ENCODE data around the gene NCOA3. TPM values are rescaled to one million over a fixed set of nuclear protein-coding genes. Genes with fewer than 3 reads are reported as not detected.

NCOA3 gene
- total and polyA plus RNA-seq, 2 experiments from 2014 or later, result 6.7 to 16.2 TPM

DNA sequence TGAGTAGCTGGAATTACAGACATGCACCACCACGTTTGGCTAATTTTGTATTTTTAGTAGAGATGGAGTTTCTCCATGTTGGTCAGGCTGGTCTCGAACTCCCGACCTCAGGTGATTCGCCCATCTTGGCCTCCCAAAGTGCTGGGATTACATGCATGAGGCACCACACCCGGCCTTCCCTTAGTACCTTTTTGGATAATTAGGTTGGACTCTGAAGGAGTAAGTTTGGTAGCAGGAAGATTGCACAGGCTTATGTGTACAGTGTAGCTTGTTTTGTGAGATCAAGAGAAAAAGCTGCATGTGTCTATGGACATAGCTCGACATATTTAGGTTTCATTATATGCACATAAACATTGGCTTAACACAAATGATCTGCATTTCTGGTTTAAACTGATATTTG is 116.8 kb downstream of the NCOA3 start:
- H3K4me1 ChIP-seq (ENCODE audit: low read depth), result no peaks in the 10 kb centered on the region

DNA sequence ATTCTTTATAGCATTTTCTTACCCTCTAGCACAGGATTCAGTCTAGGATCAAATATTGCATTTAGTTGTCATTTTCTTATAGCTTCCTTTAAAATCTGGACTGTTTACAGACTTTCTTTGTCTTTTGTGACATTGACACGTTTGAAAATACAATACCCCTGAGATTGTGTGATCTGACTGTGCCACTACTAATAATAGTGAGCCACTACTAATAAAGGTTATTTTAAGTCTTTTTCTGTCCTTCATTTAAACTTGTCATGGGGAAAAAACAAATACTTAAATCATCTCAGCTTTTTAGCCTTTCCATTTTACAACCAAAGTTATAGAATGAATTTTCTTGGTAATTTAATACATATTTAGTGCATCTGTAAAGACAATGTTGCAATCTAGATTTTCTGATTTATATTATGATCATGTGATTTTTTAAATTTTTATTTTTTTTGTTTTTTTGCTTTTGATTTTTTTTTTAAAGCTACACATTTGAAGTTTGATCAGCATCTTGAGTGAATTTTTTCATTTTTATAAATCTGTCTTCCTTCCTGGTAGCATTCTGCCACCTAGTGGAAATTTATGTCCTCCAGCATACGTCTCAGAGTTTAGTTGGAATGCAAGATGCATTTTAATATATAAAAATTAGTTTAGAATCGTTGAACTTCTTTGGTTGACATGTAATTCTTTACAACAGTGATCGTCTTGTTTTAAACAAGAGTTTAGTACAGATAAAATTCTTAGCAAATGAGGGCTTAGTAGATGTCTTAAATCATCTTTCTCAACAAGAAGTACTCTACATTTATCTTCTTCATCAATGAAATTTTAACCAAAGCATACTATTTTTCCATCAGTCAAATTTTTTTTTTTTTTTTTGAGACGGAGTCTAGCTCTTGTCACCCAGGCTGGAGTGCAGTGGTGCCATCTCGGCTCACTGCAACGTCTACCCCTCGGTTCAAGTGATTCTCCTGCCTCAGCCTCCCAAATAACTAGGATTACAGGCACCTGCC is 119.4 kb downstream of the NCOA3 start:
- peak; percentile 58 to 82 for DNase-seq (ENCODE audit: low read depth in 1 of 2, low spot score in 1 of 2)
- Histone ChIP-seq H3K36me3 (peaks cover 4% of the 10 kb centered on the region), H3K27me3 (no peaks in the 10 kb centered on the region), H3K4me3 (no peak overlapping the region), H3K27ac (no peak overlapping the region), H3K9me3 (ENCODE audit: low read depth) (no peaks in the 10 kb centered on the region), H3K4me1 (ENCODE audit: low read depth) (no peaks in the 10 kb centered on the region)
- TF ChIP-seq, protein P1, sequence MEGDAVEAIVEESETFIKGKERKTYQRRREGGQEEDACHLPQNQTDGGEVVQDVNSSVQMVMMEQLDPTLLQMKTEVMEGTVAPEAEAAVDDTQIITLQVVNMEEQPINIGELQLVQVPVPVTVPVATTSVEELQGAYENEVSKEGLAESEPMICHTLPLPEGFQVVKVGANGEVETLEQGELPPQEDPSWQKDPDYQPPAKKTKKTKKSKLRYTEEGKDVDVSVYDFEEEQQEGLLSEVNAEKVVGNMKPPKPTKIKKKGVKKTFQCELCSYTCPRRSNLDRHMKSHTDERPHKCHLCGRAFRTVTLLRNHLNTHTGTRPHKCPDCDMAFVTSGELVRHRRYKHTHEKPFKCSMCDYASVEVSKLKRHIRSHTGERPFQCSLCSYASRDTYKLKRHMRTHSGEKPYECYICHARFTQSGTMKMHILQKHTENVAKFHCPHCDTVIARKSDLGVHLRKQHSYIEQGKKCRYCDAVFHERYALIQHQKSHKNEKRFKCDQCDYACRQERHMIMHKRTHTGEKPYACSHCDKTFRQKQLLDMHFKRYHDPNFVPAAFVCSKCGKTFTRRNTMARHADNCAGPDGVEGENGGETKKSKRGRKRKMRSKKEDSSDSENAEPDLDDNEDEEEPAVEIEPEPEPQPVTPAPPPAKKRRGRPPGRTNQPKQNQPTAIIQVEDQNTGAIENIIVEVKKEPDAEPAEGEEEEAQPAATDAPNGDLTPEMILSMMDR (IDR thresholded peaks at IDR 0.05; ENCODE audit: low read depth, low read length), result peak; percentile 71

More for the DNA sequence above, 116.8 kb downstream of the NCOA3 start:
- TF ChIP-seq, protein P1 (IDR thresholded peaks at IDR 0.05; ENCODE audit: low read depth, low read length), result no peak
- no peaks in the 10 kb centered on the region for H3K36me3 ChIP-seq
- H3K9me3 ChIP-seq (ENCODE audit: low read depth), result no peaks in the 10 kb centered on the region
- no peak for DNase-seq (ENCODE audit: low read depth in 1 of 2, low spot score in 1 of 2)
- H3K27ac ChIP-seq, result no peak overlapping the region
- no peak overlapping the region for H3K4me3 ChIP-seq
- no peaks in the 10 kb centered on the region for H3K27me3 ChIP-seq

DNA sequence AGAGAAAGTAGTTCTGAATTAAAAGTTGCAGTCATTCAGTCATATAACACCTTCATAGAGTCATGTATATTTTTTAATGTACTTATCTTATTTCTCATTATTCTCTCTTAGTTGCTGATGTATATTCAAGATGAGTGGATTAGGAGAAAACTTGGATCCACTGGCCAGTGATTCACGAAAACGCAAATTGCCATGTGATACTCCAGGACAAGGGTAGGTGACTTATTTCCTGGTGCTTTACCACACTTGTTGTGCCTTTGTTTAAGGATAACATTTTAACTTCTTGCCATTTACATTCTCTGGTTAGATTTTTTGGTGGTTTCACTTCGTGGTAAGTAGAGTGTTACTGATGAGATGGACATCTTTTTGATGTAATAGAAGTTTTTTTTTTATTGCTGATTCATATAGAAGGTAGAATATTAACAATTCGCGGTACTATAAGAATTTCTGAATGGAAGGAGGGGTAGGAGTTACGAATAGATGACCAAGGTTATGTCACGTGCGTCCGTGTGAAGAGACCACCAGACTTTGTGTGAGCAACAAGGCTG is 120.5 kb downstream of the NCOA3 start:
- Histone ChIP-seq H3K4me3 (no peak overlapping the region), H3K27ac (no peak overlapping the region), H3K9me3 (ENCODE audit: low read depth) (no peaks in the 10 kb centered on the region), H3K36me3 (peaks cover 8% of the 10 kb centered on the region), H3K27me3 (no peaks in the 10 kb centered on the region), H3K4me1 (ENCODE audit: low read depth) (no peaks in the 10 kb centered on the region)
- DNase-seq (ENCODE audit: low read depth in 1 of 2, low spot score in 1 of 2), result no peak
- TF ChIP-seq, protein P1 (IDR thresholded peaks at IDR 0.05; ENCODE audit: low read depth, low read length), result no peak

DNA sequence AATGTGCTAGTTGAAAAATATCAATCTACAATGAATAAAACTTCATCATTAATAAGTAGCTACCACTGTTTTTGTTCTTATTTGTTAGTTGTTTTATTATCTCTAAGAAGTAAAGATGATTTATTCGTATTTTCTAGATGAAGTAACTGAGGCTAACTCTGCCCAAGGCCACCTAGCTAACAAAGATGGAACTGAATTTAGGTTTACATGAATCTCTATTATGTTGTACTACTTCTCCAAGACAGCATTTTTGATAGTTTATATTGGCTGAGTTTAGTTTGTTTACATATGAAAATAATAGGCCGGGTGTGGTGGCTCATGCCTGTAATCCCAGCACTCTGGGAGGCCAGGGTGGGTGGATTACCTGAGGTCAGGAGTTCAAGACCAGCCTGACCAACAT is 121.5 kb downstream of the NCOA3 start:
- Histone ChIP-seq H3K36me3 (peaks cover 17% of the 10 kb centered on the region), H3K4me1 (ENCODE audit: low read depth) (no peaks in the 10 kb centered on the region), H3K9me3 (ENCODE audit: low read depth) (no peaks in the 10 kb centered on the region), H3K4me3 (no peak overlapping the region), H3K27ac (no peak overlapping the region), H3K27me3 (no peaks in the 10 kb centered on the region)
- TF ChIP-seq, protein P1 (IDR thresholded peaks at IDR 0.05; ENCODE audit: low read depth, low read length), result no peak
- DNase-seq (ENCODE audit: low read depth in 1 of 2, low spot score in 1 of 2), result no peak

DNA sequence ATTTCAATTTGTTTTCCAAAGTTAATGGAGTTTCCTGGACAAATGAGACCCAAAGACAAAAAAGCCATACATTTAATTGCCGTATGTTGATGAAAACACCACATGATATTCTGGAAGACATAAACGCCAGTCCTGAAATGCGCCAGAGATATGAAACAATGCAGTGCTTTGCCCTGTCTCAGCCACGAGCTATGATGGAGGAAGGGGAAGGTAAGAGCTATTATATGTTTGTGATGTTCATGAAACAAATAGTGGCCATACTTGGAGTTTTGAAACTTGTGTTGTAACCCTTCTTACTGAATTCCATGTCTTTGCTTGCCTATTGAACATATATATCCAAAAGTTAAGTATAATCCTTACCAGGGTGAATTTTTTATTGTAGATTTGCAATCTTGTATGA is 125.9 kb downstream of the NCOA3 start:
- DNase-seq (ENCODE audit: low read depth in 1 of 2, low spot score in 1 of 2), result no peak
- no peak overlapping the region for H3K27ac ChIP-seq
- H3K27me3 ChIP-seq, result no peaks in the 10 kb centered on the region
- H3K4me1 ChIP-seq (ENCODE audit: low read depth), result no peaks in the 10 kb centered on the region
- peaks cover 23% of the 10 kb centered on the region for H3K36me3 ChIP-seq
- TF ChIP-seq, protein P1 (IDR thresholded peaks at IDR 0.05; ENCODE audit: low read depth, low read length), result no peak
- no peak overlapping the region for H3K4me3 ChIP-seq
- no peaks in the 10 kb centered on the region for H3K9me3 ChIP-seq (ENCODE audit: low read depth)

All from cardiac muscle cell (in vitro differentiated cells and primary cell).